LNCaP clone FGC (cell line): ENCODE measurements around the gene ARMC7.
A peak's percentile ranks its signal among the peaks of the same experiment; 100 is the strongest.

Experiments
- DNase-seq: peaks from one replicate; pipeline ENCODE4 v3.0.0-alpha.2; 2011; ENCODE audit warnings: low read depth
- H3K4me3 ChIP-seq: 2 replicates; pipeline ENCODE4 v1.5.1; 2011; ENCODE audit warnings: mild to moderate bottlenecking, low read depth, low read length, control low read depth
- CTCF ChIP-seq: IDR thresholded peaks from 2 replicates; pipeline ENCODE4 v1.5.1; 2012; ENCODE audit warnings: mild to moderate bottlenecking; ENCODE audit not compliant: control insufficient read depth, insufficient read depth; ENCODE audit errors: extremely low read depth

The ARMC7 gene

DNA sequence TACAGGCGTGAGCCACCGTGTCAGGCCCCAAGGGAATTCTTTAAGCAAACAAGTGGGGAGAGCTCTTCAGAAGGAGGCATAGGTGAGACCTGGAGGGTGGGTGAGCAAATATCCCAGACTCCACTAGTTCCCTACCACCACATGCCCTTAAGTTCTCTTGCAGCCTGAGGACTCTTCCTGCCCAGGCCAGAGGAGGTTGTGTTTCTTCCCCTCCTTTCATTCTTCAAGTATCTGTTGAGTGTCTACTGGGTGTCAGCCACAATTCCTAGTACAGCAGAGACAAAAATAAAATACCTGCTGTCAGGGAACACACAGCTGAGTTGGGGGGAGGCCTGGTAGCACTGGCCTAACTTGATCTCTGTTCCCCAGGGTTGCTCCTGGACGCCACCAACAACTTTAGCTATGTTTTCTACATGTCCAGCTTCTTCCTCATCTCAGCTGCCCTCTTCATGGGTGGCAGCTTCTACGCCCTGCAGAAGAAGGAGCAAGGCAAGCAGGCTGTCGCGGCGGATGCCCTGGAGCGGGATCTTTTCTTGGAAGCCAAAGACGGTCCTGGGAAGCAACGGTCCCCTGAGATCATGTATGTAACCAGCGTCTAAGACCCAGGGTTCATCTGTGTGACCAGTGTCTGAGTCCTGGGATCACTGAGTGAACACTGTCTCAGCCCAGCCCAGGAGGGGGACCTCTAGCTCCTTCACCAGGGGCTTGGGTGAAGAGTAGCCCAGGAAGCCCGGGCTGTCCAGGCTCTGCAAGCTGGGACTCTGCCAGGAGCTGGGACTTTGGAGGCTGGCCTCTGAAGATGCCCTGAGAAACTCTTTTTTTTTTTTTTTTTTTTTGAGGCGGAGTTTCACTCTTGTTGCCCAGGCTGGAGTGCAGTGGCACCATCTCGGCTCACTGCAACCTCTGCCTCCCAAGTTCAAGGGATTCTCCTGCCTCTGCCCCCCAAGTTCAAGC is 5.9 kb upstream of the ARMC7 start:
- no peak for TF ChIP-seq CTCF
- no peak overlapping the region for H3K4me3 ChIP-seq
- no peak for DNase-seq

DNA sequence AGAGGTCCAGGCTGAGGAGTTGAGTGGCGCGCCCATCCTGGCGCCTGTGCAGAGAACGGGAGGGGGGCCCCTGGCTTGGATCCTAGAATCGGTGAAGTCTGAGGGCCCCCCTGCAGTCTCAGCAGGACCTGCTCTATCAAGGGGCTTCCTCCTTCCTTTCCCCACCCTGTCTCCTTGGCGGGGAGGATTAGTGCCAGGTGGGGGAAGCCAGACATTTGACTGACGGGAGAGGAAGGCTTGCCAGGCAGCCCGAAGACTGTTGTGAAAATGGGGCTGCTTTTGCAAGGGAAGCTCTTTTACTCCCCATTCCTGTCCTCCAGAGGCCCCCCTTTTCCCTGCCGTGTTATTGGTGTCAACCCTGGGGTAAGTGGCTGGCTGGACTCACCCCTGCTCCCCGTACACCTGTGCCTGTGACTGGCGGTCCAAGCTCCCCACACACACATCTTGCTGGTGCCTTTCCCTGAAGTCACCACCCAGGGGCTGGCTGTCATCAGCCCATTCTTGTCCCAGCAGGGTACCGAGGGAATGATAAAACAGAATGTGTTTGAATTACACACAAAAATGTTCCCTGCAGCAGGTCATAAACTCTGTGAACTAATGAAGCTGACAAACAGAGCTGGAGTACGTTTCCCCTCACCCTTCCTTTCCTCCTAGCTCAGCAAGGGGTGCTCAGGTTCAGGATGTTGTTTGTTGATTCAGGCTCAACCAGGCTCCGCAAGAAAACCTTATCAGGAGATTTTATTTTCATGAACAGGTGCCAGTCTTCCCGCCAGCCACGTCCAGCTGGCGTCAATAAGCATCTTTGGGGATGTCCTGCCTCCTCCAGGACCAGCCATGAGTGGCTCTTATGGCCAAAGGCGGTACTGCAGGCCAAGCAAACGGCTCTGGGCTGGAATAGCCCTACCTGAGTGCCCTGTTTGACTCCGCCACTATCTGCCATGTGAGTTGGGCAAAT is 4.4 kb upstream of the ARMC7 start:
- DNase-seq, result peak; percentile 89
- H3K4me3 ChIP-seq, result no peak overlapping the region
- peak; percentile 66 for TF ChIP-seq CTCF

DNA sequence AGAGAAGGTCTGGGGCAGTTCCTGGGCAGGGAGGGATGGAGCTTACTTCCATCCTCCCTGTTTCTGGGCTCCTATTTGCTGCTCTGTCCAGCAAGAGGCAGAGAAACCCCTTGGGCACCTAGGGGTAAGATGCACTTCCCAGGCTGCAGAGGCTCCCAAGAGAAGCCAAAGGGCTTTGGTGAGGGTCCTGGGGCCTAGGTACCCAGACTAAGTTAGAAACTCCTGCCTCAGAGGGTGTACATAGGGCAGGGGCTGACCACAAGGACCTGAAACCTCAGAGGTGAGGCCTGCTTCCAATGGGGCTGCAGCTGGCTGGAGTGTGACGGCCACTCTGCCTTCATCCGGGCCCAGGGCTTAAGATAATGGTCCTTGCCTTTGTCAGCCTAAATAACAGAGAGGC is 1.6 kb upstream of the ARMC7 start:
- no peak for DNase-seq
- H3K4me3 ChIP-seq, result no peak overlapping the region
- TF ChIP-seq CTCF, result no peak

GRCh38 chr17:75109046-75109406 is 743 bp upstream of the ARMC7 start:
- no peak for DNase-seq
- no peak for TF ChIP-seq CTCF
- H3K4me3 ChIP-seq, result peak overlapping the region; percentile 80

DNA sequence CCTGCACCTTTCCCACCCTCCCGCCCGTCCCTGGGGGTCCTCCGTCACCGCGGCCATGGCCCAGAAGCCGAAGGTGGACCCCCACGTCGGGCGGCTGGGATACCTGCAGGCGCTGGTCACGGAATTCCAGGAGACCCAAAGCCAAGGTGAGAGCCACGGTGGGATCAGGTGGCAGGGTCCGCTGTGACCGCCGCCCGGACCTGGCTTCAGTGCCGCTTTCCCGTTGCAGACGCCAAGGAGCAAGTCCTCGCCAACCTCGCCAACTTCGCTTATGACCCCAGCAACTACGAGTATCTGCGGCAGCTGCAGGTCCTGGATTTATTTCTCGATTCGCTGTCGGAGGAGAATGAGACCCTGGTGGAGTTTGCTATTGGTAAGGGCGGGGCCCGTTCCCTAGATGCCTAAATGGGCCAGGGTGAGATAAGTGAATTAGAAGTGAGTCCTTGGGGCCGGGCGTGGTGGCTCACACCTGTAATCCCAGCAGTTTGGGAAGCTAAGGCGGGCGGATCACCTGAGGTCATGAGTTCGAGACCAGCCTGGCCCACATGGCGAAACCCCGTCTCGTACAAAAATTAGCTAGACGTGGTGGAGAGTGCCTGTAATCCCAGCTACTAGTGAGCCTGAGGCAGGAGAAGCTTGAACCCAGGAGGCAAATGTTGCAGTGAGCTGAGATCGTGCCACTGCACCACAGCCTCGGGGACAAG is 617 bp downstream of the ARMC7 start:
- TF ChIP-seq CTCF, result no peak
- no peak for DNase-seq
- H3K4me3 ChIP-seq, result peak overlapping the region; percentile 80

DNA sequence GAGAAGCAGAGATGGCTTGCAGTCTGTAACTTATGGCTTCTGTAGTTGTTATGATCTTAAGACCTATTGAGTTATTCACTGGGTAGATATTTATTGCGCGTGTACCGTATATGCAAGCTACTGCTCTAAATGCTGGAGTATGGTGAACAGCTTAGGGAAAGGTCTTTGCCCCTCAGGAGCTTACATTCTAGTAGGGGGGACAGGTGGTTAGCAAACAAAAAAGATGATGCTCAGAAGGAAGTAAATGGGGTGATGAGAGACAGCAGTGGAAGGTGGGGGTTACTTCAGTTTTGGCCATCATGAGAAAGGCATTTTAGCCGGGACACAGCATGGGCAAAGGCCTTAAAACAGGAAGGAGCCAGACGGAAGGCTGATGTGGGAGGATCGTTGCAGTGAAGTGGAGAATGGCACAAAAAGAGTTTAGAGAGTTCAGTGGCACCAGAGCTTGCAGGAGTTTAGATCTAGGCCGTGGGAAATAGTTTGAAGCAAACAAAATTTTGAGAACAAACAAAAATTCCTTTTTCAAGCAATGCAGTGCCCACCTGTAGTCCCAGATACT is 2.1 kb downstream of the ARMC7 start:
- H3K4me3 ChIP-seq, result no peak overlapping the region
- no peak for DNase-seq
- no peak for TF ChIP-seq CTCF
